Upper lobe of left lung (tissue), 4 donors: ENCODE data around the gene ABCD4.

Experiments
- CTCF ChIP-seq, 6 experiments: fragments of 450-650 bp in 4 of 6; fragments of 200-600 bp in 2 of 6; sonication (generic) in 2 of 6; IDR thresholded peaks; one replicate each; pipeline ENCODE4 v1.5.1; 2016 to 2019; ENCODE audit warnings: antibody characterized with exemption in 6 of 6
- POLR2A ChIP-seq, 4 donors: fragments of 450-650 bp; IDR thresholded peaks; one replicate each; pipeline ENCODE4 v1.5.1; 2016 to 2017; ENCODE audit warnings: antibody characterized with exemption in 4 of 4, mild to moderate bottlenecking in 2 of 4

GRCh38 chr14:74246542-74246941, 56.2 kb downstream of the ABCD4 start:
- TF ChIP-seq POLR2A (IDR thresholded peaks at IDR 0.05): no peak
- TF ChIP-seq CTCF (IDR thresholded peaks at IDR 0.05): no peak
